GM23338 (cell line): ENCODE results near the gene MT1F. TPM values are rescaled to one million over a fixed set of nuclear protein-coding genes. Genes with fewer than 3 reads are reported as not detected.

Source experiments
- ATAC-seq: fragments of 200-7000 bp; cut with Tn5 transposase; 3 replicates; pipeline ENCODE4 v1.9.1; 2020
- DNase-seq: peaks from one replicate; pipeline ENCODE4 v3.0.0-alpha.2; 2015; ENCODE audit warnings: low spot score
- H2AFZ ChIP-seq: fragments of 200-600 bp; sonication (generic); 2 replicates; pipeline ENCODE4 v1.8.0; 2016; ENCODE audit warnings: antibody characterized with exemption, mild to moderate bottlenecking, moderate library complexity
- H3F3A ChIP-seq: fragments of 200-600 bp; sonication (generic); replicated peaks from 2 replicates; pipeline ENCODE4 v1.8.0; 2017; ENCODE audit warnings: antibody characterized with exemption, mixed run types, low read depth
- H3K27ac ChIP-seq: fragments of 200-600 bp; sonication (generic); 2 replicates; pipeline ENCODE4 v1.6.1; 2016; ENCODE audit warnings: low read depth
- H3K27me3 ChIP-seq: fragments of 200-600 bp; sonication (generic); 2 replicates; pipeline ENCODE4 v1.8.0; 2016; ENCODE audit warnings: mild to moderate bottlenecking, mixed run types, moderate library complexity; ENCODE audit not compliant: insufficient read depth
- H3K36me3 ChIP-seq: fragments of 200-600 bp; sonication (generic); 2 replicates; pipeline ENCODE4 v1.8.0; 2016; ENCODE audit warnings: mild to moderate bottlenecking; ENCODE audit not compliant: insufficient read depth
- H3K4me1 ChIP-seq: fragments of 200-600 bp; sonication (generic); 2 replicates; pipeline ENCODE4 v1.8.0; 2016; ENCODE audit warnings: mild to moderate bottlenecking, moderate library complexity; ENCODE audit not compliant: insufficient read depth
- H3K4me2 ChIP-seq: fragments of 200-600 bp; sonication (generic); 2 replicates; pipeline ENCODE4 v1.7.1; 2017; ENCODE audit warnings: mixed run types
- H3K4me3 ChIP-seq: fragments of 200-600 bp; sonication (generic); 2 replicates; pipeline ENCODE4 v1.6.1; 2016; ENCODE audit warnings: mixed run types
- H3K79me2 ChIP-seq: fragments of 200-600 bp; sonication (generic); replicated peaks from 2 replicates; pipeline ENCODE4 v1.8.0; 2017; ENCODE audit warnings: mild to moderate bottlenecking; ENCODE audit not compliant: insufficient read depth
- H3K9me2 ChIP-seq: fragments of 200-600 bp; sonication (generic); 2 replicates; pipeline ENCODE4 v1.8.0; 2017; ENCODE audit not compliant: insufficient read depth
- H4K20me1 ChIP-seq: fragments of 200-600 bp; sonication (generic); replicated peaks from 2 replicates; pipeline ENCODE4 v1.8.0; 2017; ENCODE audit warnings: mild to moderate bottlenecking; ENCODE audit not compliant: insufficient read depth
- H3K27ac Mint-ChIP-seq: 2 replicates; pipeline ENCODE4 v1.8.0; 2020; ENCODE audit warnings: inconsistent platforms, mild to moderate bottlenecking, moderate library complexity, mixed read lengths
- H3K27me3 Mint-ChIP-seq: 3 replicates; pipeline ENCODE4 v1.8.0; 2022; ENCODE audit warnings: low read depth, mild to moderate bottlenecking, moderate library complexity, mixed read lengths, inconsistent platforms; ENCODE audit not compliant: insufficient read depth, poor library complexity
- H3K36me3 Mint-ChIP-seq: 3 replicates; pipeline ENCODE4 v1.8.0; 2021; ENCODE audit warnings: low read depth, mild to moderate bottlenecking, inconsistent platforms, moderate library complexity, mixed read lengths
- H3K4me1 Mint-ChIP-seq: 3 replicates; pipeline ENCODE4 v1.8.0; 2020; ENCODE audit warnings: mild to moderate bottlenecking, inconsistent platforms, mixed read lengths
- H3K4me3 Mint-ChIP-seq: 3 replicates; pipeline ENCODE4 v1.8.0; 2021; ENCODE audit warnings: moderate library complexity, mild to moderate bottlenecking, inconsistent platforms, mixed read lengths
- H3K9me3 Mint-ChIP-seq: 3 replicates; pipeline ENCODE4 v1.8.0; 2020; ENCODE audit warnings: moderate library complexity, mild to moderate bottlenecking, inconsistent platforms, mixed read lengths
- CREB1 ChIP-seq: fragments of 250-450 bp; sonication (Bioruptor Pico); IDR thresholded peaks from 2 replicates; pipeline ENCODE4 v1.5.0; 2020; ENCODE audit warnings: low read depth, mild to moderate bottlenecking, moderate library complexity
- EZH2 ChIP-seq: fragments of 200-600 bp; sonication (generic); IDR thresholded peaks from one replicate; pipeline ENCODE4 v1.8.0; 2017; ENCODE audit warnings: antibody characterized with exemption, mild to moderate bottlenecking, low read depth; ENCODE audit not compliant: unreplicated experiment
- EZH2phosphoT487 ChIP-seq: fragments of 200-600 bp; sonication (generic); IDR thresholded peaks from one replicate; pipeline ENCODE4 v1.8.1; 2018; ENCODE audit warnings: antibody characterized with exemption; ENCODE audit not compliant: unreplicated experiment
- JUNB ChIP-seq: IDR thresholded peaks from one replicate; pipeline ENCODE4 v1.6.1; 2016; ENCODE audit warnings: antibody characterized with exemption; ENCODE audit not compliant: unreplicated experiment
- NANOG ChIP-seq: IDR thresholded peaks from 2 replicates; pipeline ENCODE4 v1.6.1; 2016; ENCODE audit warnings: antibody characterized with exemption, borderline replicate concordance
- POLR2AphosphoS5 ChIP-seq: IDR thresholded peaks from 2 replicates; pipeline ENCODE4 v1.6.1; 2016; ENCODE audit warnings: antibody characterized with exemption, low read depth
- STAT1 ChIP-seq: IDR thresholded peaks from one replicate; pipeline ENCODE4 v1.6.1; 2016; ENCODE audit warnings: antibody characterized with exemption; ENCODE audit not compliant: unreplicated experiment
- ZNF114 ChIP-seq: fragments of 250-450 bp; sonication (Bioruptor Pico); IDR thresholded peaks from 2 replicates; pipeline ENCODE4 v1.5.0; 2020; ENCODE audit warnings: mild to moderate bottlenecking, moderate library complexity
- ZNF331 ChIP-seq: fragments of 250-450 bp; sonication (Bioruptor Pico); IDR thresholded peaks from 2 replicates; pipeline ENCODE4 v1.5.0; 2020; ENCODE audit warnings: low read depth, mild to moderate bottlenecking, moderate library complexity
- long read RNA-seq: library from polyadenylated mRNA; unstranded; transcript quantifications from one replicate; pipeline ENCODE4 v2.0.0, GENCODE V29; 2020; ENCODE audit not compliant: unreplicated experiment
- polyA plus RNA-seq: library from polyadenylated mRNA; unstranded; fragments of >200 nt; fragmentation: Nextera tagmentation; extraction: Ambion mirVana; gene quantifications from 2 replicates; pipeline ENCODE4 v1.2.1, GENCODE V29; 2016
- total RNA-seq: library from RNA; depleted of rRNA; stranded (reverse); fragments of >200 nt; shearing (Covaris generic); gene quantifications from 2 replicates; pipeline ENCODE4 v1.2.3, GENCODE V29; 2014; rRNA removed
- TF ChIP-seq, protein P1 (sequence below): fragments of 250-450 bp; sonication (Bioruptor Pico); IDR thresholded peaks from 2 replicates; pipeline ENCODE4 v1.5.0; 2020; ENCODE audit warnings: mild to moderate bottlenecking, moderate library complexity
- TF ChIP-seq, protein P2 (sequence below): IDR thresholded peaks from 2 replicates; pipeline ENCODE4 v1.6.1; 2016; ENCODE audit warnings: antibody characterized with exemption
- TF ChIP-seq, protein P3 (sequence below): IDR thresholded peaks from one replicate; pipeline ENCODE4 v1.6.1; 2018; ENCODE audit warnings: antibody characterized with exemption; ENCODE audit not compliant: unreplicated experiment
- TF ChIP-seq, protein P4 (sequence below), 2 experiments: fragments of 200-600 bp in 1 of 2; sonication (generic) in 1 of 2; conservative IDR thresholded peaks; 2 replicates each; pipeline versions ENCODE4 v1.5.1 to v1.6.1; 2016 to 2017; ENCODE audit warnings: antibody characterized with exemption in 2 of 2, low read depth in 2 of 2, mild to moderate bottlenecking in 2 of 2, moderate library complexity in 1 of 2

MT1F gene
- total RNA-seq (7.3 and 7.4 TPM in 2 replicates), polyA plus RNA-seq (107 and 118 TPM in 2 replicates)
- long read RNA-seq, transcript MT1F-201 (3 exons, 690 nt): major isoform, 12 of 15 reads
- long read RNA-seq, partial matches to known transcripts: 0 of 15 reads
- long read RNA-seq, other reads (novel, unspliced or antisense): 3 of 15 reads

DNA sequence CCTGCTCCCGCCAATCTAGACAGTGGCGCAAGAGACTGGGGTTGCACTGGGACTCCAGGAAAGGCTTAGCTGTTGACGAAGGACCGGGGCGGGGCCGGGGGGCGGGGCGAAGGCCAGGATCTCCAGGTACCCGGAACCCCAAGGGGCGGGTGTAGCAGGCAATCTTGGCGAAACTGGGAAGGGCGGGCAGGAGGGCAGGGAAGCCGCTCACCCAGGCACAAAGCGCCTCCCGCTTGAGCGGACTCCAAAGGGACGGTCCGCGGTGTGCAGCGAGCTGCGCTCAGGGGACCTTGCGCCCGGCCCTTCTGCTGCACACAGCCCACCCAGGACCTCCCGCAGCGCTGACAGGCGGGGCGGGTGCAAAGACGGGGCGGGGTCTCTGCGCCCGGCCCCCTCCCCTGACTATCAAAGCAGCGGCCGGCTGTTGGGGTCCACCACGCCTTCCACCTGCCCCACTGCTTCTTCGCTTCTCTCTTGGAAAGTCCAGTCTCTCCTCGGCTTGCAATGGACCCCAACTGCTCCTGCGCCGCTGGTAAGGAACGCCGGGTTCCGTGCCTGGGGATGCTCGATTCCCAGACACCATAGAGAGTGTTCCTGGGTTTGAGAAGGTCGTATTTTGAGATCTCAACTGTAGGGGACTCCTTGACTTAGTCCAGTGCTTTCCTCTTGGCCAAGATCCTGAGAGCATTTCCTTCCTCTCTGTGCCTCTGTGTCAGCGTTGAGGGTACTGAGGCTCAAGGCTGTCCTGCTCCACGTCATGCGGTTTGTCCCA, at the start of gene MT1F:
Gene MT1F, plus strand, starts transcription at position 405 of the 772 bp plus-strand sequence. Its CDS starts 100 bp downstream, at position 505.
- no peaks in the 10 kb centered on the region; the same call in 1 of the 2 replicates for H3K36me3 ChIP-seq
- H3K27ac ChIP-seq: no peak within 1 kb of the TSS
- no peaks in the 10 kb centered on the region for H3K9me3 Mint-ChIP-seq
- H4K20me1 ChIP-seq: no peaks in the 10 kb centered on the region
- peaks cover 19% of the 10 kb centered on the region for H3K4me1 ChIP-seq
- H3K36me3 Mint-ChIP-seq: peaks cover 22% of the 10 kb centered on the region; the same call in 2 of the 3 replicates
- H3K27ac Mint-ChIP-seq: no peak within 1 kb of the TSS; the same call in 1 of the 2 replicates
- H3K4me3 Mint-ChIP-seq: peak within 1 kb of the TSS; percentile 90
- H3F3A ChIP-seq: no peaks in the 10 kb centered on the region
- peak; percentile 94 for DNase-seq
- TF ChIP-seq ZNF331 (CRISPR knock-in tag): no peak
- TF ChIP-seq, protein P1, sequence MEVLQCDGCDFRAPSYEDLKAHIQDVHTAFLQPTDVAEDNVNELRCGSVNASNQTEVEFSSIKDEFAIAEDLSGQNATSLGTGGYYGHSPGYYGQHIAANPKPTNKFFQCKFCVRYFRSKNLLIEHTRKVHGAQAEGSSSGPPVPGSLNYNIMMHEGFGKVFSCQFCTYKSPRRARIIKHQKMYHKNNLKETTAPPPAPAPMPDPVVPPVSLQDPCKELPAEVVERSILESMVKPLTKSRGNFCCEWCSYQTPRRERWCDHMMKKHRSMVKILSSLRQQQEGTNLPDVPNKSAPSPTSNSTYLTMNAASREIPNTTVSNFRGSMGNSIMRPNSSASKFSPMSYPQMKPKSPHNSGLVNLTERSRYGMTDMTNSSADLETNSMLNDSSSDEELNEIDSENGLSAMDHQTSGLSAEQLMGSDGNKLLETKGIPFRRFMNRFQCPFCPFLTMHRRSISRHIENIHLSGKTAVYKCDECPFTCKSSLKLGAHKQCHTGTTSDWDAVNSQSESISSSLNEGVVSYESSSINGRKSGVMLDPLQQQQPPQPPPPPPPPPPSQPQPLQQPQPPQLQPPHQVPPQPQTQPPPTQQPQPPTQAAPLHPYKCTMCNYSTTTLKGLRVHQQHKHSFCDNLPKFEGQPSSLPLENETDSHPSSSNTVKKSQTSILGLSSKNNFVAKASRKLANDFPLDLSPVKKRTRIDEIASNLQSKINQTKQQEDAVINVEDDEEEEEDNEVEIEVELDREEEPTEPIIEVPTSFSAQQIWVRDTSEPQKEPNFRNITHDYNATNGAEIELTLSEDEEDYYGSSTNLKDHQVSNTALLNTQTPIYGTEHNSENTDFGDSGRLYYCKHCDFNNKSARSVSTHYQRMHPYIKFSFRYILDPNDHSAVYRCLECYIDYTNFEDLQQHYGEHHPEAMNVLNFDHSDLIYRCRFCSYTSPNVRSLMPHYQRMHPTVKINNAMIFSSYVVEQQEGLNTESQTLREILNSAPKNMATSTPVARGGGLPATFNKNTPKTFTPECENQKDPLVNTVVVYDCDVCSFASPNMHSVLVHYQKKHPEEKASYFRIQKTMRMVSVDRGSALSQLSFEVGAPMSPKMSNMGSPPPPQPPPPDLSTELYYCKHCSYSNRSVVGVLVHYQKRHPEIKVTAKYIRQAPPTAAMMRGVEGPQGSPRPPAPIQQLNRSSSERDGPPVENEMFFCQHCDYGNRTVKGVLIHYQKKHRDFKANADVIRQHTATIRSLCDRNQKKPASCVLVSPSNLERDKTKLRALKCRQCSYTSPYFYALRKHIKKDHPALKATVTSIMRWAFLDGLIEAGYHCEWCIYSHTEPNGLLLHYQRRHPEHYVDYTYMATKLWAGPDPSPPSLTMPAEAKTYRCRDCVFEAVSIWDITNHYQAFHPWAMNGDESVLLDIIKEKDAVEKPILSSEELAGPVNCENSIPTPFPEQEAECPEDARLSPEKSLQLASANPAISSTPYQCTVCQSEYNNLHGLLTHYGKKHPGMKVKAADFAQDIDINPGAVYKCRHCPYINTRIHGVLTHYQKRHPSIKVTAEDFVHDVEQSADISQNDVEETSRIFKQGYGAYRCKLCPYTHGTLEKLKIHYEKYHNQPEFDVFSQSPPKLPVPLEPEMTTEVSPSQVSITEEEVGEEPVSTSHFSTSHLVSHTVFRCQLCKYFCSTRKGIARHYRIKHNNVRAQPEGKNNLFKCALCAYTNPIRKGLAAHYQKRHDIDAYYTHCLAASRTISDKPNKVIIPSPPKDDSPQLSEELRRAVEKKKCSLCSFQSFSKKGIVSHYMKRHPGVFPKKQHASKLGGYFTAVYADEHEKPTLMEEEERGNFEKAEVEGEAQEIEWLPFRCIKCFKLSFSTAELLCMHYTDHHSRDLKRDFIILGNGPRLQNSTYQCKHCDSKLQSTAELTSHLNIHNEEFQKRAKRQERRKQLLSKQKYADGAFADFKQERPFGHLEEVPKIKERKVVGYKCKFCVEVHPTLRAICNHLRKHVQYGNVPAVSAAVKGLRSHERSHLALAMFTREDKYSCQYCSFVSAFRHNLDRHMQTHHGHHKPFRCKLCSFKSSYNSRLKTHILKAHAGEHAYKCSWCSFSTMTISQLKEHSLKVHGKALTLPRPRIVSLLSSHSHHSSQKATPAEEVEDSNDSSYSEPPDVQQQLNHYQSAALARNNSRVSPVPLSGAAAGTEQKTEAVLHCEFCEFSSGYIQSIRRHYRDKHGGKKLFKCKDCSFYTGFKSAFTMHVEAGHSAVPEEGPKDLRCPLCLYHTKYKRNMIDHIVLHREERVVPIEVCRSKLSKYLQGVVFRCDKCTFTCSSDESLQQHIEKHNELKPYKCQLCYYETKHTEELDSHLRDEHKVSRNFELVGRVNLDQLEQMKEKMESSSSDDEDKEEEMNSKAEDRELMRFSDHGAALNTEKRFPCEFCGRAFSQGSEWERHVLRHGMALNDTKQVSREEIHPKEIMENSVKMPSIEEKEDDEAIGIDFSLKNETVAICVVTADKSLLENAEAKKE (CRISPR knock-in tag): no peak
- TF ChIP-seq, protein P2, sequence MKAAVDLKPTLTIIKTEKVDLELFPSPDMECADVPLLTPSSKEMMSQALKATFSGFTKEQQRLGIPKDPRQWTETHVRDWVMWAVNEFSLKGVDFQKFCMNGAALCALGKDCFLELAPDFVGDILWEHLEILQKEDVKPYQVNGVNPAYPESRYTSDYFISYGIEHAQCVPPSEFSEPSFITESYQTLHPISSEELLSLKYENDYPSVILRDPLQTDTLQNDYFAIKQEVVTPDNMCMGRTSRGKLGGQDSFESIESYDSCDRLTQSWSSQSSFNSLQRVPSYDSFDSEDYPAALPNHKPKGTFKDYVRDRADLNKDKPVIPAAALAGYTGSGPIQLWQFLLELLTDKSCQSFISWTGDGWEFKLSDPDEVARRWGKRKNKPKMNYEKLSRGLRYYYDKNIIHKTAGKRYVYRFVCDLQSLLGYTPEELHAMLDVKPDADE: no peak
- TF ChIP-seq, protein P3, sequence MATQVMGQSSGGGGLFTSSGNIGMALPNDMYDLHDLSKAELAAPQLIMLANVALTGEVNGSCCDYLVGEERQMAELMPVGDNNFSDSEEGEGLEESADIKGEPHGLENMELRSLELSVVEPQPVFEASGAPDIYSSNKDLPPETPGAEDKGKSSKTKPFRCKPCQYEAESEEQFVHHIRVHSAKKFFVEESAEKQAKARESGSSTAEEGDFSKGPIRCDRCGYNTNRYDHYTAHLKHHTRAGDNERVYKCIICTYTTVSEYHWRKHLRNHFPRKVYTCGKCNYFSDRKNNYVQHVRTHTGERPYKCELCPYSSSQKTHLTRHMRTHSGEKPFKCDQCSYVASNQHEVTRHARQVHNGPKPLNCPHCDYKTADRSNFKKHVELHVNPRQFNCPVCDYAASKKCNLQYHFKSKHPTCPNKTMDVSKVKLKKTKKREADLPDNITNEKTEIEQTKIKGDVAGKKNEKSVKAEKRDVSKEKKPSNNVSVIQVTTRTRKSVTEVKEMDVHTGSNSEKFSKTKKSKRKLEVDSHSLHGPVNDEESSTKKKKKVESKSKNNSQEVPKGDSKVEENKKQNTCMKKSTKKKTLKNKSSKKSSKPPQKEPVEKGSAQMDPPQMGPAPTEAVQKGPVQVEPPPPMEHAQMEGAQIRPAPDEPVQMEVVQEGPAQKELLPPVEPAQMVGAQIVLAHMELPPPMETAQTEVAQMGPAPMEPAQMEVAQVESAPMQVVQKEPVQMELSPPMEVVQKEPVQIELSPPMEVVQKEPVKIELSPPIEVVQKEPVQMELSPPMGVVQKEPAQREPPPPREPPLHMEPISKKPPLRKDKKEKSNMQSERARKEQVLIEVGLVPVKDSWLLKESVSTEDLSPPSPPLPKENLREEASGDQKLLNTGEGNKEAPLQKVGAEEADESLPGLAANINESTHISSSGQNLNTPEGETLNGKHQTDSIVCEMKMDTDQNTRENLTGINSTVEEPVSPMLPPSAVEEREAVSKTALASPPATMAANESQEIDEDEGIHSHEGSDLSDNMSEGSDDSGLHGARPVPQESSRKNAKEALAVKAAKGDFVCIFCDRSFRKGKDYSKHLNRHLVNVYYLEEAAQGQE: no peak
- TF ChIP-seq NANOG: no peak
- no peak for TF ChIP-seq ZNF114 (CRISPR knock-in tag)
- peak; percentile 53 for TF ChIP-seq EZH2
- TF ChIP-seq POLR2AphosphoS5: peak; percentile 45
- TF ChIP-seq, protein P4, sequence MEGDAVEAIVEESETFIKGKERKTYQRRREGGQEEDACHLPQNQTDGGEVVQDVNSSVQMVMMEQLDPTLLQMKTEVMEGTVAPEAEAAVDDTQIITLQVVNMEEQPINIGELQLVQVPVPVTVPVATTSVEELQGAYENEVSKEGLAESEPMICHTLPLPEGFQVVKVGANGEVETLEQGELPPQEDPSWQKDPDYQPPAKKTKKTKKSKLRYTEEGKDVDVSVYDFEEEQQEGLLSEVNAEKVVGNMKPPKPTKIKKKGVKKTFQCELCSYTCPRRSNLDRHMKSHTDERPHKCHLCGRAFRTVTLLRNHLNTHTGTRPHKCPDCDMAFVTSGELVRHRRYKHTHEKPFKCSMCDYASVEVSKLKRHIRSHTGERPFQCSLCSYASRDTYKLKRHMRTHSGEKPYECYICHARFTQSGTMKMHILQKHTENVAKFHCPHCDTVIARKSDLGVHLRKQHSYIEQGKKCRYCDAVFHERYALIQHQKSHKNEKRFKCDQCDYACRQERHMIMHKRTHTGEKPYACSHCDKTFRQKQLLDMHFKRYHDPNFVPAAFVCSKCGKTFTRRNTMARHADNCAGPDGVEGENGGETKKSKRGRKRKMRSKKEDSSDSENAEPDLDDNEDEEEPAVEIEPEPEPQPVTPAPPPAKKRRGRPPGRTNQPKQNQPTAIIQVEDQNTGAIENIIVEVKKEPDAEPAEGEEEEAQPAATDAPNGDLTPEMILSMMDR (conservative IDR thresholded peaks at IDR 0.05; ENCODE audit: low read depth in 2 of 2): no peak; a peak in 1 of 4 replicates
- no peak for TF ChIP-seq JUNB
- TF ChIP-seq EZH2phosphoT487: no peak
- no peak for TF ChIP-seq STAT1
- no peak for TF ChIP-seq CREB1 (CRISPR knock-in tag)
- H3K9me2 ChIP-seq: no peaks in the 10 kb centered on the region
- peaks cover 22% of the 10 kb centered on the region for H3K4me1 Mint-ChIP-seq
- H3K4me3 ChIP-seq: peak within 1 kb of the TSS; percentile 82
- peak; percentile 88 for ATAC-seq
- H3K27me3 ChIP-seq: peaks cover 72% of the 10 kb centered on the region
- H2AFZ ChIP-seq: peak within 1 kb of the TSS; percentile 80
- peak within 1 kb of the TSS; percentile 90 for H3K4me2 ChIP-seq
- no peaks in the 10 kb centered on the region for H3K79me2 ChIP-seq
- H3K27me3 Mint-ChIP-seq: peaks cover 63% of the 10 kb centered on the region
